Cardiac ventricle fibroblast (primary cell): ENCODE data around the gene DSEL. TPM values are rescaled to one million over a fixed set of nuclear protein-coding genes. Genes with fewer than 3 reads are reported as not detected.

ENCODE experiments used
- total RNA-seq: library from RNA; depleted of rRNA; stranded (reverse); fragments of >200 nt; gene quantifications from 2 replicates; pipeline ENCODE4 v1.2.3, GENCODE V29; 2015

Gene DSEL
- total RNA-seq = 35.2 and 38.1 TPM in 2 replicates

DNA sequence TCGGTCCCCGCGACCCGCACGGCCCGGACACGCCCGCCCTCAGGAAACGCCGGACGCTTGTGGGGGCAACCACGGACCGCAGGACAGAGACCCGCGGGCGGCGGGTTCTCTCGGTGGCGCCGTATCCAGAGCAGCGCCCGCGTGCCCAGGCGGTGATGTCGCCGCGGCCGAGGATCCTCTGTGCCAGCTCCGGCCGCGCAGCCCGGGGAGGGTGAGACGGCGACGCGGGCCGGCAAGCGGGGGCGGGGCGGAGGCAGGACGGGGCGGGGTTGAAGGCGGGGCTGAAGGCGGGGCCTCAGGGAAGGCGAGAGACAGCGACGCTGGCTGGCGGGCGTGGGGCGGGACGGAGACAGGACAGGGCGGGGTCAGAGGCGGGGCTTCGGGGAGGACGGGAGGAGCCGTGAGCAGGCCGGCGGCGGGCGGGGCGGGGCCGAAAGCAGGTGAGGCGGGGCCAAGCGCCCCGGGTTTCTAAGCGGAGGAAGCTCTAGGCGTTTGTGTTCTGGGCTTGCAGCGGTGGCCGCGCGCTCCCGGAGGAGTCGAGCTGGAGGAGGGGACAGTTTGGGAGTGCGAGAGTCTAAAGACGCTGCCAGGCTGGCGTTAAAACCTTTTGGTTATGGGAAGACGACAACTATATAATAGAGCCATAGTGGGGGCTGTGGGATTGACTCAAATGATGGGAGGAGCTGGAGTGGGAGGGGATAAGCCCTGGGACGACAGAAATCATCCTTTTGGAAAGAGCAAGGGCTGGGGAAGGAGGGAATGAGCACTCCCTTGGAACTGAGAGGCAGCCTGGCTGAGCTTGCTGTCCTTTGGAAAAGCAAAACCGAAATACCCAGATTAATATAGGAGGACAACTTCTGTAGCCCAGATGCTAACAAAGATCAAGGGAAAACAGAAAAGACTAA is at the start of gene DSEL:
DSEL (minus strand) TSS at position 182 of the 905 bp plus-strand sequence. CDS start 2,112 bp downstream, outside the sequence.

